K562 (cell line): ENCODE measurements around the gene RBM22.

ENCODE experiments used
- CTCF ChIP-seq, 3 experiments: IDR thresholded peaks in 2 of 3; conservative IDR thresholded peaks in 1 of 3; 2 replicates each; pipeline ENCODE4 v1.5.1; 2011 to 2012; ENCODE audit warnings: low read length in 3 of 3, mild to moderate bottlenecking in 3 of 3, control low read depth in 2 of 3, improper control_type of control experiment in 1 of 3, inconsistent platforms in 1 of 3, low read depth in 1 of 3, mixed read lengths in 1 of 3, moderate library complexity in 1 of 3; ENCODE audit not compliant: insufficient read depth in 2 of 3
- RNF2 ChIP-seq: sonication (generic); IDR thresholded peaks from 2 replicates; pipeline ENCODE4 v1.6.1; 2016
- TSC22D4 ChIP-seq: fragments of 450-650 bp; IDR thresholded peaks from 2 replicates; pipeline ENCODE4 v1.6.1; 2016; ENCODE audit warnings: missing genetic modification characterization, missing biosample characterization, control low read depth
- TF ChIP-seq, protein P1 (sequence below): fragments of 450-650 bp; formaldehyde crosslinking; IDR thresholded peaks from 2 replicates; pipeline ENCODE4 v1.4.0; 2020; ENCODE audit warnings: mild to moderate bottlenecking, moderate library complexity

DNA sequence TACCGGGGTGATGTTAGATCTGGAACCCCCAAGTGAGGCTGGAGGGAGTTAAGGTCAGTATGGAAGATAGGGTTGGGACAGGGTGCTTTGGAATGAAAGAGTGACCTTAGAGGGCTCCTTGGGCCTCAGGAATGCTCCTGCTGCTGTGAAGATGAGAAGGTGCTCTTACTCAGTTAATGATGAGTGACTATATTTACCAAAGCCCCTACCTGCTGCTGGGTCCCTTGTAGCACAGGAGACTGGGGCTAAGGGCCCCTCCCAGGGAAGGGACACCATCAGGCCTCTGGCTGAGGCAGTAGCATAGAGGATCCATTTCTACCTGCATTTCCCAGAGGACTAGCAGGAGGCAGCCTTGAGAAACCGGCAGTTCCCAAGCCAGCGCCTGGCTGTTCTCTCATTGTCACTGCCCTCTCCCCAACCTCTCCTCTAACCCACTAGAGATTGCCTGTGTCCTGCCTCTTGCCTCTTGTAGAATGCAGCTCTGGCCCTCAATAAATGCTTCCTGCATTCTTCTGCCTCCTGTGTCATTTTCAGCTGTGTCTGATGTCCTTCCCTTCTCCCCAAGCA lies 42.1 kb downstream of the RBM22 start:
- TF ChIP-seq RNF2 (no peak), CTCF (IDR thresholded peaks at IDR 0.05 in 2 of 3, conservative IDR thresholded peaks at IDR 0.05 in 1 of 3; ENCODE audit: insufficient read depth in 2 of 3, low read depth in 1 of 3, low read length in 3 of 3) (no peak), TSC22D4 (tag) (no peak)
- TF ChIP-seq, protein P1, sequence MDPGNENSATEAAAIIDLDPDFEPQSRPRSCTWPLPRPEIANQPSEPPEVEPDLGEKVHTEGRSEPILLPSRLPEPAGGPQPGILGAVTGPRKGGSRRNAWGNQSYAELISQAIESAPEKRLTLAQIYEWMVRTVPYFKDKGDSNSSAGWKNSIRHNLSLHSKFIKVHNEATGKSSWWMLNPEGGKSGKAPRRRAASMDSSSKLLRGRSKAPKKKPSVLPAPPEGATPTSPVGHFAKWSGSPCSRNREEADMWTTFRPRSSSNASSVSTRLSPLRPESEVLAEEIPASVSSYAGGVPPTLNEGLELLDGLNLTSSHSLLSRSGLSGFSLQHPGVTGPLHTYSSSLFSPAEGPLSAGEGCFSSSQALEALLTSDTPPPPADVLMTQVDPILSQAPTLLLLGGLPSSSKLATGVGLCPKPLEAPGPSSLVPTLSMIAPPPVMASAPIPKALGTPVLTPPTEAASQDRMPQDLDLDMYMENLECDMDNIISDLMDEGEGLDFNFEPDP (CRISPR knock-in tag), result no peak
